Mucosa of rectum (tissue), 2 donors: ENCODE measurements around the gene PTGS2.
"Not testable (repeated sequence)": the region's sequence is repeated elsewhere in the genome, so short reads cannot be mapped to it uniquely, and the experiment has no call there.

Experiments
- H3K27ac ChIP-seq, 2 donors: one replicate each; pipeline ENCODE4 v1.7.0; 2013; ENCODE audit warnings: inconsistent platforms in 2 of 2, low read depth in 2 of 2, low read length in 2 of 2
- H3K27me3 ChIP-seq, 2 donors: one replicate each; pipeline ENCODE4 v1.7.0; 2013; ENCODE audit warnings: low read length in 2 of 2; ENCODE audit not compliant: control insufficient read depth in 2 of 2, insufficient read depth in 2 of 2
- H3K36me3 ChIP-seq, 2 donors: one replicate each; pipeline ENCODE4 v1.7.0; 2013; ENCODE audit warnings: low read length in 2 of 2; ENCODE audit not compliant: control insufficient read depth in 2 of 2, insufficient read depth in 2 of 2
- H3K4me1 ChIP-seq, 2 donors: one replicate each; pipeline ENCODE4 v1.7.0; 2013; ENCODE audit warnings: low read length in 2 of 2, mild to moderate bottlenecking in 1 of 2; ENCODE audit not compliant: control insufficient read depth in 2 of 2, insufficient read depth in 2 of 2
- H3K4me3 ChIP-seq, 2 donors: one replicate each; pipeline ENCODE4 v1.7.0; 2013; ENCODE audit warnings: low read length in 2 of 2
- H3K9ac ChIP-seq, 2 donors: one replicate each; pipeline ENCODE4 v1.7.0; 2013; ENCODE audit warnings: low read length in 2 of 2, low read depth in 1 of 2, mild to moderate bottlenecking in 1 of 2
- H3K9me3 ChIP-seq, 2 donors: one replicate each; pipeline ENCODE4 v1.7.0; 2013; ENCODE audit warnings: low read length in 2 of 2; ENCODE audit not compliant: control insufficient read depth in 2 of 2
- donor health status: healthy.
- donor health status: Normal muscosa, but diverticular disease.

Gene PTGS2

GRCh38 chr1:186653312-186653711 is 26.9 kb downstream of the PTGS2 start:
- H3K4me3 ChIP-seq, result no peak overlapping the region
- H3K27me3 ChIP-seq, result no peaks in the 10 kb centered on the region
- H3K27ac ChIP-seq, result no peak overlapping the region
- H3K36me3 ChIP-seq, result no peaks in the 10 kb centered on the region
- H3K9me3 ChIP-seq, result no peaks in the 10 kb centered on the region
- H3K9ac ChIP-seq, result no peak overlapping the region
- H3K4me1 ChIP-seq, result no peaks in the 10 kb centered on the region

GRCh38 chr1:186648613-186649012 is 31.6 kb downstream of the PTGS2 start:
- H3K27ac ChIP-seq, result no peak overlapping the region
- H3K9ac ChIP-seq, result no peak overlapping the region
- H3K27me3 ChIP-seq, result no peaks in the 10 kb centered on the region
- H3K9me3 ChIP-seq, result no peaks in the 10 kb centered on the region
- H3K4me1 ChIP-seq, result no peaks in the 10 kb centered on the region
- no peaks in the 10 kb centered on the region for H3K36me3 ChIP-seq
- H3K4me3 ChIP-seq, result no peak overlapping the region

DNA sequence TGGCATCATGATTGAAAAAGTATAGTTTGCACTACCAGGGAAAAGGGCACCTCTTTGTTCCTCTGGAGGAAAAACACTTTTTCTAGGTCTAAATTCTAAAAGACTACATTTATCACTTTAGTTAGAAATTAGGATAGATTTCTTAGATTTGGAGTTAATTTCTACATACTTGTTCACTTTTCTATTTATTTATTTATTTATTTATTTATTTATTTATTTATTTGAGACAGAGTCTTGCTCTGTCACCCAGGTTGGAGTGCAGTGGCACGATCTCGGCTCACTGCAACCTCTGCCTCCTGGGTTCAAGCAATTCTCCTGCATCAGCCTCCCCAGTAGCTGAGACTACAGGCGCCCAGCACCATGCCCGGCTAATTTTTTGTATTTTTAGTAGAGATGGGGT is 32.2 kb downstream of the PTGS2 start:
- not testable (repeated sequence) for H3K9ac ChIP-seq, H3K9me3 ChIP-seq, H3K4me1 ChIP-seq, H3K27ac ChIP-seq, H3K36me3 ChIP-seq, H3K4me3 ChIP-seq, H3K27me3 ChIP-seq

DNA sequence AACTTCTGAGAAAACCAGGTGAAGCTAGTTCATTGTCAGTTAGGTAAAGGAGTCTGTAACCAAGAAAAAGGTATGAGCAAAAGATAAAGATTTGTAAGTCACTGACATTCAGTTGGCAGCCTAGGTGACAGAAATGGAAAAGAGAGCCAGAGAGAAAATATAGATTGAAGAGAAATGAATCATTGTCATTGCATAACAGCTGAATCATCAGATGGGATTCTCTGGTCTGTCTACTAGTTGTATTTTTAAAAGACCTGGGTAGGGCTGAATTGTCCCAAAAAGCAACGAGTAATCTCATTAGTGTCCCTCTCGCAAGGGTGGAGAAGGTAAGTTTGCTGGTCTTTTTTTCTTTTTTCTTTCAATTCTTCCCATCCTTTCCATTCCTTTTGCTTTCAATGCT is 36.6 kb downstream of the PTGS2 start:
- Histone ChIP-seq H3K9me3 (no peaks in the 10 kb centered on the region), H3K36me3 (no peaks in the 10 kb centered on the region), H3K9ac (no peak overlapping the region), H3K27me3 (no peaks in the 10 kb centered on the region), H3K4me3 (no peak overlapping the region), H3K4me1 (no peaks in the 10 kb centered on the region), H3K27ac (no peak overlapping the region)

- not testable (repeated sequence) for H3K36me3 ChIP-seq, H3K4me3 ChIP-seq, H3K27me3 ChIP-seq, H3K27ac ChIP-seq, H3K9ac ChIP-seq, H3K9me3 ChIP-seq, H3K4me1 ChIP-seq
These were observed 42.7 kb downstream of the PTGS2 start for GRCh38 chr1:186637567-186637966.

DNA sequence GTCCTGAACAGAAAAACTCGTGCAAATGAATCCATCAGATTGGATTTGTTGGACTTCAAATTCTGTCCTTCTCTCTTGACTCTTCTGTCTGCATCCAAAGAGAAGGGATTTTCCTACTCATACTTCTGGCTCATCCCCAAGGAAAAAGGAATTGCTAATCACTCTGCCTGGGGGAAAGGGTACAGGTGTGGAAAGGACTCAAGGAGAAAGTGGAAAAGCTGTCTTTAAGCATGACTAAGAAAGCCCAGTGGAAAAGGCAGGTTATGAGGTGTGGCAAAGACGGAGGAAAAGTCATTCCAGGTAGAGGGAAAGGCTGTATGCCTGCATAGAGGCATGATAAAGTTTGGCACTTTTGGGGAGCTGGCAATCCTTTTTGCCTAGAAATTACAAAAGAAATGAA is 43.4 kb downstream of the PTGS2 start:
- Histone ChIP-seq H3K4me3 (no peak overlapping the region), H3K9me3 (no peaks in the 10 kb centered on the region), H3K36me3 (no peaks in the 10 kb centered on the region), H3K27ac (no peak overlapping the region), H3K9ac (no peak overlapping the region), H3K27me3 (no peaks in the 10 kb centered on the region), H3K4me1 (no peaks in the 10 kb centered on the region)

- Histone ChIP-seq H3K36me3 (no peaks in the 10 kb centered on the region), H3K9me3 (no peaks in the 10 kb centered on the region), H3K9ac (no peak overlapping the region), H3K4me3 (no peak overlapping the region), H3K4me1 (no peaks in the 10 kb centered on the region), H3K27ac (no peak overlapping the region), H3K27me3 (no peaks in the 10 kb centered on the region)
These were observed 45.7 kb downstream of the PTGS2 start for GRCh38 chr1:186634511-186634910.

- Histone ChIP-seq H3K4me3 (no peak overlapping the region), H3K4me1 (no peaks in the 10 kb centered on the region), H3K36me3 (no peaks in the 10 kb centered on the region), H3K9ac (no peak overlapping the region), H3K27ac (no peak overlapping the region), H3K27me3 (no peaks in the 10 kb centered on the region), H3K9me3 (no peaks in the 10 kb centered on the region)
These were observed 47.1 kb downstream of the PTGS2 start for GRCh38 chr1:186633116-186633515.

- H3K9me3 ChIP-seq, result no peaks in the 10 kb centered on the region
- no peak overlapping the region for H3K27ac ChIP-seq
- no peak overlapping the region for H3K9ac ChIP-seq
- no peaks in the 10 kb centered on the region for H3K36me3 ChIP-seq
- H3K4me3 ChIP-seq, result no peak overlapping the region
- H3K27me3 ChIP-seq, result no peaks in the 10 kb centered on the region
- no peaks in the 10 kb centered on the region for H3K4me1 ChIP-seq
These were observed 50.9 kb downstream of the PTGS2 start for GRCh38 chr1:186629341-186629740.

DNA sequence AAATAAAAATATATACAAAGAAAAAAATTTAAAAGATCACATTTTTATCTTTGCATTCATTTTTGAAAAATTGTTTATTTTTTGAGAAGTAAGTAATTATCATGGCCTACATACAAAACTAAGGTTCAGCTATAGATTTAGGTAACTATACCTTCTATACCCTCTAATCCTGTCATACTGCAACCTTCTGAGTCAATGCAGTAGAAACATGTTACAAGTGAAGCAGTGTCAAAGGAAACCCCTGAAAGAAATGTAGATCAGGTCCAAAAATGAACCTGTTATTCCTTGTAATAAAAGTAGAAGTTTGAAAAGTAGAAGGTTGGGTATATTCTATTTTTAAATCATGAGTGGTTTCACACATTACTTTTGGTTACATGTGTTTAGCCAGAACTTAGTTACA is 51.3 kb downstream of the PTGS2 start:
- H3K9ac ChIP-seq, result no peak overlapping the region
- no peak overlapping the region for H3K4me3 ChIP-seq
- no peaks in the 10 kb centered on the region for H3K4me1 ChIP-seq
- no peaks in the 10 kb centered on the region for H3K27me3 ChIP-seq
- H3K27ac ChIP-seq, result no peak overlapping the region
- H3K36me3 ChIP-seq, result no peaks in the 10 kb centered on the region
- no peaks in the 10 kb centered on the region for H3K9me3 ChIP-seq

DNA sequence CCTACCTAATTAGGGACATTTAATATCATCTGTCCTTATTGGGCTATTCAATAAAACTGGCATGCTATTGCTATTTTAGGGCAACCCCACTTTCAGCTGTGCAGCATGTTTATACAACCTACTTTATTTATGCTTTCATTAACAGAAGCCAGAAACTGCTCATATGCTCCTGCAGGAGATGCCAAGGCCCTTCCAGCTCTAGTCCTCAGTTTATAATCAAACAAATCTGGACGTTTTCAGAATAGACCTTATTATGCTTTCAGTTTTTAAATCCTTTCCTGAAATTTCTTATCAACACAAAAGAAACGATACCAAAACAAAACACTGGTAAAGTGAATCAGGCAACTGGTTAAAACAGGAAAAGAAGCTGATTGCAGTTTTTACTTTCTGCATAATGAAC is 53.2 kb downstream of the PTGS2 start:
- no peaks in the 10 kb centered on the region for H3K27me3 ChIP-seq
- H3K4me1 ChIP-seq, result no peaks in the 10 kb centered on the region
- H3K9ac ChIP-seq, result no peak overlapping the region
- no peak overlapping the region for H3K4me3 ChIP-seq
- no peaks in the 10 kb centered on the region for H3K9me3 ChIP-seq
- no peak overlapping the region for H3K27ac ChIP-seq
- no peaks in the 10 kb centered on the region for H3K36me3 ChIP-seq
